Naive thymus-derived CD8-positive, alpha-beta T cell (primary cell): ENCODE data around the gene TMEM248. TPM values are rescaled to one million over a fixed set of nuclear protein-coding genes. Genes with fewer than 3 reads are reported as not detected.
"Not testable (repeated sequence)": the region's sequence is repeated elsewhere in the genome, so short reads cannot be mapped to it uniquely, and the experiment has no call there.

Source experiments
- ATAC-seq, 2 donors: fragments of 150-1000 bp; cut with Tn5 transposase in 1 of 2; sonication (Bioruptor Pico), chemical (Tn5 transposase) in 1 of 2; 1 replicate in 1 of 2; 2 replicates in 1 of 2; pipeline ENCODE4 v1.10.0; 2021; ENCODE audit warnings: mild to moderate bottlenecking in 2 of 2, moderate library complexity in 2 of 2
- POLR2A ChIA-PET: fragments of 350-600 bp; sonication (Branson Sonifier 250); formaldehyde crosslinking; loops from one replicate; lab custom pipeline; 2021; ENCODE audit warnings: antibody characterized with exemption; lab: Charles Lee
- DNase-seq, 10 donors: peaks; one replicate each; pipeline versions ENCODE4 v3.0.0 to v3.0.0-alpha.2; 2020 to 2022
- H3K27ac Mint-ChIP-seq, 10 donors: one replicate each; pipeline ENCODE4 v1.8.0; 2020 to 2022; ENCODE audit warnings: mild to moderate bottlenecking in 10 of 10, mixed read lengths in 10 of 10, moderate library complexity in 4 of 10, inconsistent platforms in 1 of 10
- H3K27me3 Mint-ChIP-seq, 5 donors: one replicate each; pipeline ENCODE4 v1.8.0; 2021 to 2022; ENCODE audit warnings: mixed read lengths in 5 of 5
- H3K36me3 Mint-ChIP-seq, 3 donors: one replicate each; pipeline ENCODE4 v1.8.0; 2020 to 2022; ENCODE audit warnings: mixed read lengths in 3 of 3, mild to moderate bottlenecking in 2 of 3, inconsistent platforms in 1 of 3
- H3K4me1 Mint-ChIP-seq, 4 donors: one replicate each; pipeline ENCODE4 v1.8.0; 2021 to 2022; ENCODE audit warnings: mixed read lengths in 4 of 4
- H3K4me3 Mint-ChIP-seq, 10 donors: one replicate each; pipeline ENCODE4 v1.8.0; 2020 to 2022; ENCODE audit warnings: mild to moderate bottlenecking in 10 of 10, mixed read lengths in 10 of 10, moderate library complexity in 6 of 10, inconsistent platforms in 1 of 10
- H3K9me3 Mint-ChIP-seq, 9 donors: one replicate each; pipeline ENCODE4 v1.8.0; 2020 to 2022; ENCODE audit warnings: mixed read lengths in 9 of 9, mild to moderate bottlenecking in 3 of 9, inconsistent platforms in 1 of 9, moderate library complexity in 1 of 9
- polyA plus RNA-seq, 3 donors: library from polyadenylated mRNA; unstranded; fragments of 300-500 nt; fragmentation: Illumina TruSeq; gene quantifications; one replicate each; pipeline ENCODE4 v1.2.3, GENCODE V29; 2021
- total RNA-seq, 8 experiments: library from RNA in 2 of 8; stranded (reverse) in 2 of 8; gene quantifications; one replicate each; pipeline ENCODE4 v1.2.3 and lab custom pipeline; 2021 to 2026

The TMEM248 gene
- total and polyA plus RNA-seq, 5 experiments from 2014 or later, result 92.2 to 113 (median 97.1) TPM

- DNase-seq (no peak), ATAC-seq (no peak)
- Mint-ChIP-seq H3K27ac (peak overlapping the region in 5 of 10 donors; percentile 2 to 58 (median 37)), H3K27me3 (no peaks in the 10 kb centered on the region), H3K4me1 (no peaks in the 10 kb centered on the region), H3K9me3 (no peaks in the 10 kb centered on the region), H3K36me3 (peaks cover 0 to 21% (median 0%) of the 10 kb centered on the region in 3 donors), H3K4me3 (no peak overlapping the region)
- POLR2A ChIA-PET, result no interaction called here
Observed at GRCh38 chr7:66899552-66900280, 21.3 kb upstream of the TMEM248 start.

- DNase-seq (no peak), ATAC-seq (no peak)
- Mint-ChIP-seq H3K4me1 (peaks cover 0 to 4% (median 0%) of the 10 kb centered on the region in 4 donors), H3K27ac (peak overlapping the region in 5 of 10 donors; percentile 35 to 71 (median 51)), H3K27me3 (no peaks in the 10 kb centered on the region), H3K9me3 (no peaks in the 10 kb centered on the region), H3K36me3 (peaks cover 0 to 16% (median 0%) of the 10 kb centered on the region in 3 donors), H3K4me3 (no peak overlapping the region)
- POLR2A ChIA-PET, result no interaction called here
Observed at GRCh38 chr7:66901941-66902843, 18.8 kb upstream of the TMEM248 start.

- H3K4me3 Mint-ChIP-seq, result no peak overlapping the region
- H3K27ac Mint-ChIP-seq, result no peak overlapping the region
- H3K27me3 Mint-ChIP-seq, result no peaks in the 10 kb centered on the region
- ATAC-seq (no peak), DNase-seq (no peak)
- POLR2A ChIA-PET, result no interaction called here
- H3K9me3 Mint-ChIP-seq, result no peaks in the 10 kb centered on the region
- peaks cover 0 to 4% (median 0%) of the 10 kb centered on the region in 4 donors for H3K4me1 Mint-ChIP-seq
- H3K36me3 Mint-ChIP-seq, result peaks cover 0 to 16% (median 0%) of the 10 kb centered on the region in 3 donors
Observed at GRCh38 chr7:66902844-66903180, 18.2 kb upstream of the TMEM248 start.

- H3K4me3 Mint-ChIP-seq, result no peak overlapping the region
- POLR2A ChIA-PET, result no interaction called here
- DNase-seq (no peak), ATAC-seq (no peak)
- no peaks in the 10 kb centered on the region for H3K27me3 Mint-ChIP-seq
- H3K27ac Mint-ChIP-seq, result peak overlapping the region in 1 of 10 donors; percentile 48
- H3K4me1 Mint-ChIP-seq, result peaks cover 0 to 4% (median 0%) of the 10 kb centered on the region in 4 donors
- peaks cover 0 to 11% (median 0%) of the 10 kb centered on the region in 3 donors for H3K36me3 Mint-ChIP-seq
- H3K9me3 Mint-ChIP-seq, result no peaks in the 10 kb centered on the region
Observed at GRCh38 chr7:66903360-66904062, 17.5 kb upstream of the TMEM248 start.

GRCh38 chr7:66904063-66904593 is 16.9 kb upstream of the TMEM248 start:
- Mint-ChIP-seq H3K27ac (no peak overlapping the region), H3K27me3 (no peaks in the 10 kb centered on the region), H3K9me3 (no peaks in the 10 kb centered on the region), H3K36me3 (peaks cover 0 to 8% (median 0%) of the 10 kb centered on the region in 3 donors), H3K4me1 (peaks cover 0 to 4% (median 0%) of the 10 kb centered on the region in 4 donors), H3K4me3 (no peak overlapping the region)
- no peak for ATAC-seq
- POLR2A ChIA-PET, result no interaction called here
- no peak for DNase-seq

- H3K27me3 Mint-ChIP-seq, result no peaks in the 10 kb centered on the region
- H3K4me1 Mint-ChIP-seq, result peaks cover 0 to 4% (median 0%) of the 10 kb centered on the region in 4 donors
- POLR2A ChIA-PET, result no interaction called here
- ATAC-seq, result no peak
- peaks cover 0 to 4% (median 0%) of the 10 kb centered on the region in 3 donors for H3K36me3 Mint-ChIP-seq
- peak overlapping the region in 3 of 10 donors; percentile 29 to 72 (median 71) for H3K27ac Mint-ChIP-seq
- no peak overlapping the region for H3K4me3 Mint-ChIP-seq
- no peaks in the 10 kb centered on the region for H3K9me3 Mint-ChIP-seq
- DNase-seq, result no peak
Observed at GRCh38 chr7:66905278-66905677, 15.7 kb upstream of the TMEM248 start.

- POLR2A ChIA-PET, result no interaction called here
- no peak overlapping the region for H3K4me3 Mint-ChIP-seq
Observed at GRCh38 chr7:66905689-66906088, 15.3 kb upstream of the TMEM248 start.

GRCh38 chr7:66907731-66908130 is 13.3 kb upstream of the TMEM248 start:
- peaks cover 0 to 4% (median 0%) of the 10 kb centered on the region in 4 donors for H3K4me1 Mint-ChIP-seq
- POLR2A ChIA-PET, result no interaction called here

More at GRCh38 chr7:66905689-66906088, 15.3 kb upstream of the TMEM248 start:
- peak overlapping the region in 2 of 10 donors; percentile 71 to 72 for H3K27ac Mint-ChIP-seq
- ATAC-seq, result no peak
- no peaks in the 10 kb centered on the region for H3K27me3 Mint-ChIP-seq
- peaks cover 0 to 4% (median 0%) of the 10 kb centered on the region in 3 donors for H3K36me3 Mint-ChIP-seq
- H3K4me1 Mint-ChIP-seq, result peaks cover 0 to 4% (median 0%) of the 10 kb centered on the region in 4 donors
- DNase-seq, result no peak
- no peaks in the 10 kb centered on the region for H3K9me3 Mint-ChIP-seq

GRCh38 chr7:66908598-66908997 is 12.4 kb upstream of the TMEM248 start:
- H3K4me3 Mint-ChIP-seq, H3K27me3 Mint-ChIP-seq, H3K36me3 Mint-ChIP-seq, H3K4me1 Mint-ChIP-seq, H3K9me3 Mint-ChIP-seq, POLR2A ChIA-PET, H3K27ac Mint-ChIP-seq, DNase-seq, ATAC-seq: not testable (repeated sequence)

More at GRCh38 chr7:66907731-66908130, 13.3 kb upstream of the TMEM248 start:
- H3K36me3 Mint-ChIP-seq, result no peaks in the 10 kb centered on the region
- DNase-seq, result no peak
- no peaks in the 10 kb centered on the region for H3K9me3 Mint-ChIP-seq
- H3K4me3 Mint-ChIP-seq, result no peak overlapping the region
- ATAC-seq, result no peak
- H3K27me3 Mint-ChIP-seq, result no peaks in the 10 kb centered on the region
- no peak overlapping the region for H3K27ac Mint-ChIP-seq

GRCh38 chr7:66910789-66911188 is 10.2 kb upstream of the TMEM248 start:
- no peaks in the 10 kb centered on the region for H3K4me1 Mint-ChIP-seq

GRCh38 chr7:66911191-66911590 is 9.8 kb upstream of the TMEM248 start:
- ATAC-seq, H3K27ac Mint-ChIP-seq, H3K36me3 Mint-ChIP-seq, H3K27me3 Mint-ChIP-seq, H3K4me1 Mint-ChIP-seq, H3K4me3 Mint-ChIP-seq, H3K9me3 Mint-ChIP-seq, DNase-seq: not testable (repeated sequence)
- POLR2A ChIA-PET, result interaction anchor here (0.6 kb wide), 1 partner anchor 10 kb away, joined by 3 read pairs; the partner anchor contains the start of gene TMEM248

More at GRCh38 chr7:66910789-66911188, 10.2 kb upstream of the TMEM248 start:
- POLR2A ChIA-PET, result interaction anchor here (0.6 kb wide), 1 partner anchor 10 kb away, joined by 3 read pairs; the partner anchor contains the start of gene TMEM248
- Mint-ChIP-seq H3K4me3 (no peak overlapping the region), H3K9me3 (no peaks in the 10 kb centered on the region), H3K27me3 (no peaks in the 10 kb centered on the region), H3K27ac (no peak overlapping the region), H3K36me3 (no peaks in the 10 kb centered on the region)
- DNase-seq (no peak), ATAC-seq (no peak)

GRCh38 chr7:66912195-66912594 is 8.8 kb upstream of the TMEM248 start:
- ATAC-seq, result no peak
- H3K27ac Mint-ChIP-seq, result no peak overlapping the region
- H3K27me3 Mint-ChIP-seq, result no peaks in the 10 kb centered on the region
- H3K4me1 Mint-ChIP-seq, result no peaks in the 10 kb centered on the region
- DNase-seq, result no peak
- H3K4me3 Mint-ChIP-seq, result no peak overlapping the region
- no peaks in the 10 kb centered on the region for H3K36me3 Mint-ChIP-seq
- POLR2A ChIA-PET, result no interaction called here
- H3K9me3 Mint-ChIP-seq, result no peaks in the 10 kb centered on the region
